CD4-positive, alpha-beta T cell (primary cell): Measurements from ENCODE around the gene SHLD1. TPM values are rescaled to one million over a fixed set of nuclear protein-coding genes. Genes with fewer than 3 reads are reported as not detected.
A peak's percentile ranks its signal among the peaks of the same experiment; 100 is the strongest.

Source experiments
- ATAC-seq: fragments of 200-7000 bp; cut with Tn5 transposase; one replicate; pipeline ENCODE4 v1.10.0; 2022; ENCODE audit warnings: mild to moderate bottlenecking; ENCODE audit not compliant: poor library complexity
- CTCF ChIA-PET: fragments of 350-600 bp; sonication (Branson Sonifier 250); formaldehyde crosslinking; loops from one replicate; lab custom pipeline; 2021; ENCODE audit warnings: antibody characterized with exemption, inconsistent platforms; lab: Charles Lee
- POLR2A ChIA-PET: fragments of 350-600 bp; sonication (Branson Sonifier 250); formaldehyde crosslinking; loops from one replicate; lab custom pipeline; 2021; ENCODE audit warnings: antibody characterized with exemption, inconsistent platforms; lab: Charles Lee
- DNase-seq, 14 experiments: peaks; one replicate each; pipeline ENCODE4 v3.0.0-alpha.2; 2013 to 2020; ENCODE audit warnings: mixed read lengths in 2 of 14
- H3K27ac ChIP-seq, 2 donors: one replicate each; pipeline versions ENCODE4 v1.5.1 to v1.7.0; 2013; ENCODE audit warnings: low read length in 2 of 2, low read depth in 1 of 2, mild to moderate bottlenecking in 1 of 2
- H3K27me3 ChIP-seq, 2 experiments: 1 replicate in 1 of 2; 2 replicates in 1 of 2; pipeline versions ENCODE4 v1.6.1 to v1.7.0; 2013; ENCODE audit warnings: low read length in 2 of 2, control low read depth in 1 of 2, mild to moderate bottlenecking in 1 of 2, moderate library complexity in 1 of 2; ENCODE audit not compliant: insufficient read depth in 2 of 2, control insufficient read depth in 1 of 2
- H3K36me3 ChIP-seq: one replicate; pipeline ENCODE4 v1.6.1; 2013; ENCODE audit warnings: low read length, control low read depth; ENCODE audit not compliant: insufficient read depth
- H3K4me1 ChIP-seq: one replicate; pipeline ENCODE4 v1.6.1; 2013; ENCODE audit warnings: low read length, control low read depth; ENCODE audit not compliant: insufficient read depth
- H3K4me3 ChIP-seq: one replicate; pipeline ENCODE4 v1.5.1; 2013; ENCODE audit warnings: mild to moderate bottlenecking, low read length, moderate library complexity
- H3K9me3 ChIP-seq, 2 experiments: 1 replicate in 1 of 2; 2 replicates in 1 of 2; pipeline versions ENCODE4 v1.6.1 to v1.7.0; 2013; ENCODE audit warnings: low read length in 2 of 2, mild to moderate bottlenecking in 2 of 2, control low read depth in 1 of 2, moderate library complexity in 1 of 2; ENCODE audit not compliant: control insufficient read depth in 1 of 2, insufficient read depth in 1 of 2
- H3K27ac Mint-ChIP-seq: one replicate; pipeline ENCODE4 v1.8.0; 2020; ENCODE audit warnings: mixed read lengths
- H3K27me3 Mint-ChIP-seq: one replicate; pipeline ENCODE4 v1.8.0; 2021; ENCODE audit warnings: mixed read lengths
- H3K36me3 Mint-ChIP-seq: one replicate; pipeline ENCODE4 v1.8.0; 2021; ENCODE audit warnings: low read depth, mixed read lengths
- H3K4me1 Mint-ChIP-seq: one replicate; pipeline ENCODE4 v1.8.0; 2021; ENCODE audit warnings: low read depth, mixed read lengths
- H3K4me3 Mint-ChIP-seq: one replicate; pipeline ENCODE4 v1.8.0; 2020; ENCODE audit warnings: mild to moderate bottlenecking, mixed read lengths
- H3K9me3 Mint-ChIP-seq: one replicate; pipeline ENCODE4 v1.8.0; 2020; ENCODE audit warnings: mixed read lengths
- intact Hi-C, 2 experiments: fragments of 100-400 bp; cut with DNase I in 1 of 2; cut with micrococcal nuclease in 1 of 2; formaldehyde crosslinking; loops; one replicate each; pipeline versions ENCODE4 v1.15.1 to v1.9.0; 2023 to 2025; cut with DNase I, micrococcal nuclease
- total RNA-seq, 174 experiments: library from RNA in 2 of 174; stranded (reverse) in 2 of 174; gene quantifications; one replicate each; pipeline ENCODE4 v1.2.3 and lab custom pipeline; 2021 to 2026
- TF ChIP-seq, protein P1 (sequence below): fragments of 200-600 bp; IDR thresholded peaks from one replicate; pipeline ENCODE4 v1.8.0; 2022; ENCODE audit warnings: antibody characterized with exemption, mild to moderate bottlenecking

The SHLD1 gene
- total RNA-seq, 2 experiments from 2014 or later: 7.0 to 7.3 TPM

DNA sequence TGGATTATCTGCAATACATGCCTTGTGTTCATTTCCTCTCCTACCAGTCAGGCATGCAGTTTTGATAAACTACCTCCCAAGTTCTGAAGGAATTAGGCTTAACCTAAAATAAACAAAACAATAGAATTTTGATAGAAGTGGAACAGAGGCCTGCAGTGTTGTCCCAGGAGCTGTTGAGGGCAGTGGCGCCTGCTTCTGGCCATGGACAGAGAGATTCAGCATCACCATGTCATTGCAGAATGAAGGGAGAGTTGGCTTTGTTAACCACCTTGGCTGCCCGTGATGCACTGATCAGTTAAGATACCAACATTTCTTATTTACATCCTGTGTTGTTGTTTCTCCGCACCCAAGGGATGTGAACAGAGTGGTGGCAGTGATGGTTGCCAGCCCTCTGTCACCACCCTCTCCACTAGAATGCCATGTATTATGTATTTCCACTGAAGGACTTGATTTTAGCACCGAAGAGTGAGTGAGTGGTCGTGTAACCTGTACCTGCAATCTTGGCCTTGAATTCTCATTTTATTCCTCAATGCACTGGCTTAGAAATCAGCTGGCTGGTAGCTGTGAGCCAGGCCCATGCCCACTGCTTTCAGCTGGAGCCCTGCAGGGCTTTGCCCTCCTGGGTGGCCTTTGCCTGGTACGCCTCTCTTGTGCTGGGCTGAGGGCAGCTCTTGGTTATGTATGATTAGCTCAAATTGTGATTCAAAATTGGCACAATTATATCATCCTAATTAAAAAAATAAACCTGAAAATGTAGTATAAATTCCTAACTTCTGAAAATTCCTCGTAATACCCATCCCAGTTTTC, 56.5 kb downstream of the SHLD1 start:
- DNase-seq: peak in 1 of 14 experiments; percentile 7
- Mint-ChIP-seq H3K9me3 (no peaks in the 10 kb centered on the region), H3K36me3 (peaks cover 37% of the 10 kb centered on the region), H3K27ac (peak overlapping the region; percentile 68), H3K4me3 (peak overlapping the region; percentile 21), H3K4me1 (peaks cover 53% of the 10 kb centered on the region), H3K27me3 (no peaks in the 10 kb centered on the region)
- H3K27me3 ChIP-seq: no peaks in the 10 kb centered on the region
- peaks cover 17% of the 10 kb centered on the region for H3K36me3 ChIP-seq
- peak; percentile 40 for ATAC-seq
- peaks cover 11% of the 10 kb centered on the region for H3K4me1 ChIP-seq
- intact Hi-C loops: loop anchor here in 1 of 2 experiments (1.0 to 5.0 kb wide), 2 partner anchors 14 to 41 kb away; no protein-coding TSS in a partner anchor
- no peaks in the 10 kb centered on the region for H3K9me3 ChIP-seq
- H3K27ac ChIP-seq: no peak overlapping the region
- TF ChIP-seq, protein P1, sequence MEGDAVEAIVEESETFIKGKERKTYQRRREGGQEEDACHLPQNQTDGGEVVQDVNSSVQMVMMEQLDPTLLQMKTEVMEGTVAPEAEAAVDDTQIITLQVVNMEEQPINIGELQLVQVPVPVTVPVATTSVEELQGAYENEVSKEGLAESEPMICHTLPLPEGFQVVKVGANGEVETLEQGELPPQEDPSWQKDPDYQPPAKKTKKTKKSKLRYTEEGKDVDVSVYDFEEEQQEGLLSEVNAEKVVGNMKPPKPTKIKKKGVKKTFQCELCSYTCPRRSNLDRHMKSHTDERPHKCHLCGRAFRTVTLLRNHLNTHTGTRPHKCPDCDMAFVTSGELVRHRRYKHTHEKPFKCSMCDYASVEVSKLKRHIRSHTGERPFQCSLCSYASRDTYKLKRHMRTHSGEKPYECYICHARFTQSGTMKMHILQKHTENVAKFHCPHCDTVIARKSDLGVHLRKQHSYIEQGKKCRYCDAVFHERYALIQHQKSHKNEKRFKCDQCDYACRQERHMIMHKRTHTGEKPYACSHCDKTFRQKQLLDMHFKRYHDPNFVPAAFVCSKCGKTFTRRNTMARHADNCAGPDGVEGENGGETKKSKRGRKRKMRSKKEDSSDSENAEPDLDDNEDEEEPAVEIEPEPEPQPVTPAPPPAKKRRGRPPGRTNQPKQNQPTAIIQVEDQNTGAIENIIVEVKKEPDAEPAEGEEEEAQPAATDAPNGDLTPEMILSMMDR: no peak
- no peak overlapping the region for H3K4me3 ChIP-seq
- CTCF ChIA-PET: interaction anchor here (0.6 to 1.4 kb wide), 2 partner anchors 10 to 213 kb away, joined by 3 read pairs; no protein-coding TSS in a partner anchor
- POLR2A ChIA-PET: interaction anchor here (1.5 kb wide), 1 partner anchor 29 kb away, joined by 5 read pairs; no protein-coding TSS in a partner anchor

DNA sequence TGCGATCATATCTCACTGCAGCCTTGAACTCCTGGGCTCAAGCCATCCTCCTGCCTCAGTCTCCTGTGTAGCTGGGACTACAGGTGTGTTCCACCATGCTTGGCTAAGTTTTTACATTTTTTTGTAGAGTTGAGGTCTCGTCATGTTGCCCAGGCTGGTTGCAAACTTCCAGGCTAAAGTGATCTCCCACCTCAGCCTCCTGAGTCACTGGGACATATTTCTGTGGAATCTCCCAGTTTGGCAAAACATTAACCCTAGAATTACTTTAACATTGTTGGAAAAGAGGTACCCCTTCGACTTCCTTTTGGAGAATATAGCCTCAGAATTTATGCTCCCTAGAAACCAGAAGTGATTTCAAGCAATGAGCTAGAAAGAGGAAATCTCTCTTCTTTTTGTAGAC, 57.2 kb downstream of the SHLD1 start:
- peaks cover 47% of the 10 kb centered on the region for H3K4me1 Mint-ChIP-seq

DNA sequence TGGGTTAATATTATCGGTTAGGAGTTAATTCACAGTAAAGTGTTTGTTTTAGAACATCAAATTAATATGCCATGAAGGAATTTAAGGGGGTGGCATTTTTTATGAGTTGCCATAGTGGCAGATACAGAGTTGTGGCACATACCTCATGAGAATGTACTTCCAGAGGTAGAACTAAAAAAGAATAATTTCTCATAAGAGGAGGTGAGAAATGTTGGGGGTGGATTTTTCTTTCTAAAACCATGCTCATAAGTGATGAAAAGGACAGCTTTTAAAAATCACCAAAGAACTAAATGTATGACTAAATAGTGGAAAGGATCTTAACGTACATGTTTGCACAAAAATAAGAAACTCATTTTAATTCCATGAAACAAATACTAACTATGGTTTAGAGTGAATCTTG, 58.7 kb downstream of the SHLD1 start:
- H3K36me3 Mint-ChIP-seq: peaks cover 34% of the 10 kb centered on the region

More for the DNA sequence above, 57.2 kb downstream of the SHLD1 start:
- Mint-ChIP-seq H3K27ac (no peak overlapping the region), H3K27me3 (no peaks in the 10 kb centered on the region), H3K9me3 (no peaks in the 10 kb centered on the region), H3K36me3 (peaks cover 34% of the 10 kb centered on the region), H3K4me3 (no peak overlapping the region)
- intact Hi-C loops: loop anchor here in 1 of 2 experiments (1.0 to 5.0 kb wide), 2 partner anchors 13 to 40 kb away; no protein-coding TSS in a partner anchor
- ChIA-PET CTCF (interaction anchor here (1.4 kb wide), 1 partner anchor 10 kb away, joined by 3 read pairs; no protein-coding TSS in a partner anchor), POLR2A (interaction anchor here (1.5 kb wide), 1 partner anchor 28 kb away, joined by 5 read pairs; no protein-coding TSS in a partner anchor)
- H3K4me1 ChIP-seq: peaks cover 11% of the 10 kb centered on the region
- no peak for DNase-seq
- no peak for ATAC-seq
- peaks cover 13% of the 10 kb centered on the region for H3K36me3 ChIP-seq
- H3K27me3 ChIP-seq: no peaks in the 10 kb centered on the region
- no peak overlapping the region for H3K4me3 ChIP-seq
- TF ChIP-seq, protein P1: no peak
- no peak overlapping the region for H3K27ac ChIP-seq
- no peaks in the 10 kb centered on the region for H3K9me3 ChIP-seq

More for the DNA sequence above, 58.7 kb downstream of the SHLD1 start:
- Histone ChIP-seq H3K27me3 (no peaks in the 10 kb centered on the region), H3K9me3 (no peaks in the 10 kb centered on the region), H3K4me3 (no peak overlapping the region), H3K27ac (no peak overlapping the region), H3K36me3 (peaks cover 10% of the 10 kb centered on the region), H3K4me1 (peaks cover 5% of the 10 kb centered on the region)
- ChIA-PET CTCF (no interaction called here), POLR2A (no interaction called here)
- H3K27ac Mint-ChIP-seq: no peak overlapping the region
- DNase-seq (no peak), ATAC-seq (no peak)
- H3K9me3 Mint-ChIP-seq: no peaks in the 10 kb centered on the region
- TF ChIP-seq, protein P1: no peak
- H3K27me3 Mint-ChIP-seq: no peaks in the 10 kb centered on the region
- H3K4me3 Mint-ChIP-seq: no peak overlapping the region
- intact Hi-C loops: loop anchor here in 1 of 2 experiments (5.0 kb wide), 1 partner anchor 38 kb away; no protein-coding TSS in a partner anchor
- peaks cover 33% of the 10 kb centered on the region for H3K4me1 Mint-ChIP-seq
